ENCODE data around the gene ESCO1. TPM values are rescaled to one million over a fixed set of nuclear protein-coding genes. Genes with fewer than 3 reads are reported as not detected.

The ESCO1 gene
- total and polyA plus RNA-seq, 2 experiments from 2014 or later: 10.9 to 22.0 TPM

DNA sequence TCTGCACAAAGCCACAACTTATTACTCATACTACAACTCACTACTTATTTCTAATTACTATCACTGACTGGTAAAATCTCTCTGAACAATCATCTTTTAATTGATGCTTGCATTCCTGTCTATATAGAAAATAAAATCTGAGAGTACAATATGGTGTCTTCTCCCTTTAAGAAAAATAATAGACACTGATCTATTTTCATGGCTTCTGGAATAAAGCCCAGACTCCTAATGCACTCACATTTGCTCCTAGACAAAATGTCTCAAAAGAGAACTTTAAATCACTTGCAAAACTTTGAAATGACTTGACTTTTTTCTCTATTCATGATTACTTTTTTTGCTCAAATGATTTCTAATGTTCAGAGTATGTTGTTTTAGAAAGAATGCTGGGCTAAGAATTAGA lies 28.7 kb downstream of the ESCO1 start:
- H3K4me1 ChIP-seq (ENCODE audit: insufficient read depth): no peaks in the 10 kb centered on the region
- TF ChIP-seq CTCF (IDR thresholded peaks at IDR 0.05; ENCODE audit: poor library complexity): no peak
- DNase-seq (ENCODE audit: low spot score): no peak
- H3K36me3 ChIP-seq (replicated peaks; ENCODE audit: insufficient read depth, low read depth): no peaks in the 10 kb centered on the region
- H3K9me3 ChIP-seq (ENCODE audit: low read depth): no peaks in the 10 kb centered on the region
- peaks cover 10% of the 10 kb centered on the region for H3K79me2 ChIP-seq
- H3K4me2 ChIP-seq: no peak overlapping the region
- no peaks in the 10 kb centered on the region for H4K20me1 ChIP-seq (ENCODE audit: insufficient read depth, poor library complexity, severe bottlenecking)
- H3K27ac ChIP-seq: no peak overlapping the region
- no peak overlapping the region for H3K4me3 ChIP-seq
- H3K9me2 ChIP-seq (replicated peaks; ENCODE audit: insufficient read depth): no peaks in the 10 kb centered on the region
- no peak overlapping the region for H2AFZ ChIP-seq
- H3K27me3 ChIP-seq: no peaks in the 10 kb centered on the region

GRCh38 chr18:21559195-21559594 lies 41.3 kb downstream of the ESCO1 start:
- no peaks in the 10 kb centered on the region for H3K27me3 ChIP-seq
- no peaks in the 10 kb centered on the region for H3K9me3 ChIP-seq (ENCODE audit: low read depth)
- H3K27ac ChIP-seq: no peak overlapping the region
- no peak overlapping the region for H3K4me2 ChIP-seq
- no peaks in the 10 kb centered on the region for H3K36me3 ChIP-seq (replicated peaks; ENCODE audit: insufficient read depth, low read depth)
- no peak overlapping the region for H2AFZ ChIP-seq
- H4K20me1 ChIP-seq (ENCODE audit: insufficient read depth, poor library complexity, severe bottlenecking): no peaks in the 10 kb centered on the region
- H3K79me2 ChIP-seq: no peaks in the 10 kb centered on the region
- no peaks in the 10 kb centered on the region for H3K4me1 ChIP-seq (ENCODE audit: insufficient read depth)
- TF ChIP-seq EZH2 (IDR thresholded peaks at IDR 0.05; ENCODE audit: borderline replicate concordance) (no peak), CTCF (IDR thresholded peaks at IDR 0.05; ENCODE audit: poor library complexity) (no peak), EZH2phosphoT487 (IDR thresholded peaks at IDR 0.05; ENCODE audit: low read depth, severe bottlenecking, unreplicated experiment) (no peak)
- H3K9me2 ChIP-seq (replicated peaks; ENCODE audit: insufficient read depth): no peaks in the 10 kb centered on the region
- no peak overlapping the region for H3K4me3 ChIP-seq
- DNase-seq (ENCODE audit: low spot score): no peak

- Histone ChIP-seq H3K36me3 (replicated peaks; ENCODE audit: insufficient read depth, low read depth) (no peaks in the 10 kb centered on the region), H4K20me1 (ENCODE audit: insufficient read depth, poor library complexity, severe bottlenecking) (no peaks in the 10 kb centered on the region), H3K4me1 (ENCODE audit: insufficient read depth) (no peaks in the 10 kb centered on the region), H3K27ac (no peak overlapping the region), H3K9me2 (replicated peaks; ENCODE audit: insufficient read depth) (no peaks in the 10 kb centered on the region), H3K9me3 (ENCODE audit: low read depth) (no peaks in the 10 kb centered on the region), H3K4me3 (no peak overlapping the region), H3K27me3 (no peaks in the 10 kb centered on the region), H2AFZ (no peak overlapping the region), H3K4me2 (no peak overlapping the region), H3K79me2 (peaks cover 2% of the 10 kb centered on the region)
- TF ChIP-seq EZH2 (IDR thresholded peaks at IDR 0.05; ENCODE audit: borderline replicate concordance) (no peak), EZH2phosphoT487 (IDR thresholded peaks at IDR 0.05; ENCODE audit: low read depth, severe bottlenecking, unreplicated experiment) (no peak), CTCF (IDR thresholded peaks at IDR 0.05; ENCODE audit: poor library complexity) (no peak)
- DNase-seq (ENCODE audit: low spot score): no peak
- 93% methylated on average over 6 of the region's 6 CpGs for WGBS (ENCODE audit: low lambda C conversion rate, missing lambda C conversion rate)
Observed at GRCh38 chr18:21557607-21558253, 42.8 kb downstream of the ESCO1 start.

DNA sequence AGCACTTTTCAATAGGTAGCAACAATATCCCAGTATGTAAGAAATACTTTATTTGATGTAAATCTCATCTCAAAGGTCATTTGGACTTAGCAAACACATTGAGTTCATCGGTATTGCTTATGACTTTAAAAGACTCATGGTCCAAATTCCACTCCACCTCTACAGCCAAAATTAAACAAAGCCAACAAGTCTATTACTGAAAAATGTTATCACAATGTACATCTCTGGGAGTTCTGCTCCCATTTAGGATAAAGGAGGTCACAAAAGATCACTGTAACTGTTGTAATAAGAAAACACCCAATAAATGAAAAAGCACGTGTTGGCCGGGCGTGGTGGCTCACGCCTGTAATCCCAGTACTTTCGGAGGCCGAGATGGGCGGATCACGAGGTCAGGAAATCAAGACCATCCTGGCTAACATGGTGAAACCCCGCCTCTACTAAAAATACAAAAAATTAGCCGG lies 50.0 kb downstream of the ESCO1 start:
- 82% methylated on average over 11 of the region's 11 CpGs for WGBS (ENCODE audit: low lambda C conversion rate, missing lambda C conversion rate)
- TF ChIP-seq CTCF (IDR thresholded peaks at IDR 0.05; ENCODE audit: poor library complexity) (no peak), EZH2phosphoT487 (IDR thresholded peaks at IDR 0.05; ENCODE audit: low read depth, severe bottlenecking, unreplicated experiment) (no peak), EZH2 (IDR thresholded peaks at IDR 0.05; ENCODE audit: borderline replicate concordance) (no peak)
- Histone ChIP-seq H3K36me3 (replicated peaks; ENCODE audit: insufficient read depth, low read depth) (peaks cover 2% of the 10 kb centered on the region), H3K4me1 (ENCODE audit: insufficient read depth) (peaks cover 4% of the 10 kb centered on the region), H3K4me3 (no peak overlapping the region), H2AFZ (no peak overlapping the region), H3K79me2 (peaks cover 10% of the 10 kb centered on the region), H4K20me1 (ENCODE audit: insufficient read depth, poor library complexity, severe bottlenecking) (no peaks in the 10 kb centered on the region), H3K9me2 (replicated peaks; ENCODE audit: insufficient read depth) (no peaks in the 10 kb centered on the region), H3K27me3 (no peaks in the 10 kb centered on the region), H3K4me2 (no peak overlapping the region), H3K9me3 (ENCODE audit: low read depth) (no peaks in the 10 kb centered on the region), H3K27ac (peak overlapping the region; percentile 1)
- peak; percentile 7 for DNase-seq (ENCODE audit: low spot score)
